ENCODE results near the gene PPP1R10. TPM values are rescaled to one million over a fixed set of nuclear protein-coding genes. Genes with fewer than 3 reads are reported as not detected.

PPP1R10 gene
- total and polyA plus RNA-seq, 2 of the 13 experiments (the other 11 are each of a cell fraction or from before 2014, with no cell fraction given): 26.3 to 38.4 TPM

DNA sequence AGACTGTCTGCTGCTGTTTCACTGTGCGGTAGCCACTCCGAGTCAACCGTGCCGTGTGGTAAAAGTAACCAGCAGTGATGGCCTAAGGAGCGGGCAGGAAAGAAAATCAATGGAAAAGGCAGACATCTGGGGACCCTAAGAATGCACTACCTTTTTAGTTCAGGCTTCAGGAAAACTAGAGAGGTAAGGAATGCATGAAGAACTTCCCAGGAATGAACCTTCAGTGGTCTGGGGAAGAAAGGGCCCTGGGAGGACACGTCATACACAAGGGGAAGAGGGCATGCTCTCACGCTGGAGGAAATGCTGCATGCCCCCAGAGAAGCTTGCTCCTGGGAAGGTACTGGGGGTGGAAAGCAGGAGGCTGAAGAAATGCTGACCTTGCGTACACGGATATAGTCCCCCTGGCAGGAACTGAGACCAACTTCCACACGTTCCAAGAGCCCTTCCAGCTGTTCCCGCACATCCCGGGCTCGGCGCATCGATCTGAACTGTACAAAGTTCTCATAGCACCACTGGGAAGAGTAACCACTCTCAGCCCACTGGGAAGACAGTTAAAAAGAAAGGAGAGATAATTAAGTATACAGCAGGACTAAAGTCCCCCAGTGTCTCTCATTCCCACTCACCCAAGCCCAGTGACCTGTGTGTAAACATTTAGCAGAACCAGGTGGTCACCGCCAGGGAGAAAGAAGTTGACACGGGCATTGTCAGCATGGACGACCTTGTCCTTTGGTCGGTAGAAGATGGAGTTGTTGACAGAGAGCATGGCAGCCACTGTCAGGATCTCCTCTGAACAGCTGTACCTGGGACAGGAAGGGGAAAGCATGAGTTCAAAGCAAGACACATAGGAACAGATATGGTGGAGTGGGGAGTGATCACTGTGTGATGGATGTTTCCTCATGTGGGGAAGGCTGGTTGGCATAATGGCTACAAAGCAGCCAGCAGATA is 38.0 kb upstream of the PPP1R10 start (continued):
- TF ChIP-seq ELF4 (CRISPR knock-in tag; IDR thresholded peaks at IDR 0.05; ENCODE audit: borderline replicate concordance) (no peak), PHB2 (IDR thresholded peaks at IDR 0.05; ENCODE audit: partially characterized antibody) (no peak), ZNF281 (CRISPR knock-in tag; IDR thresholded peaks at IDR 0.05; ENCODE audit: borderline replicate concordance) (no peak; the same call in 1 of the 2 replicates), KDM2A (CRISPR knock-in tag; IDR thresholded peaks at IDR 0.05; ENCODE audit: borderline replicate concordance, low read depth) (peak; percentile 67), CREB1 (IDR thresholded peaks at IDR 0.05) (peak; percentile 45; the same call in 1 of the 2 replicates), CREB1 (CRISPR knock-in tag; IDR thresholded peaks at IDR 0.05) (peak; percentile 56), ZC3H13 (CRISPR knock-in tag; IDR thresholded peaks at IDR 0.05) (peak; percentile 64; the same call in 1 of the 2 replicates), MAZ (IDR thresholded peaks at IDR 0.05; ENCODE audit: borderline replicate concordance, low read depth, low read length) (no peak), MAZ (CRISPR knock-in tag; IDR thresholded peaks at IDR 0.05; ENCODE audit: low read depth) (peak; percentile 84), ATF7-NPFF (CRISPR knock-in tag; IDR thresholded peaks at IDR 0.05; ENCODE audit: low read depth) (0 out of 2 replicates have a peak, but pooled peaks have one; percentile 52), RFXAP (CRISPR knock-in tag; IDR thresholded peaks at IDR 0.05; ENCODE audit: borderline replicate concordance) (peak; percentile 55; the same call in 1 of the 2 replicates), ZMYM2 (CRISPR knock-in tag; IDR thresholded peaks at IDR 0.05) (peak; percentile 81; the same call in 1 of the 2 replicates), ZNF441 (CRISPR knock-in tag; IDR thresholded peaks at IDR 0.05; ENCODE audit: borderline replicate concordance) (peak; percentile 86; the same call in 1 of the 2 replicates), ZNF564 (CRISPR knock-in tag; IDR thresholded peaks at IDR 0.05) (no peak; the same call in 1 of the 2 replicates)
- TF ChIP-seq, protein P1, sequence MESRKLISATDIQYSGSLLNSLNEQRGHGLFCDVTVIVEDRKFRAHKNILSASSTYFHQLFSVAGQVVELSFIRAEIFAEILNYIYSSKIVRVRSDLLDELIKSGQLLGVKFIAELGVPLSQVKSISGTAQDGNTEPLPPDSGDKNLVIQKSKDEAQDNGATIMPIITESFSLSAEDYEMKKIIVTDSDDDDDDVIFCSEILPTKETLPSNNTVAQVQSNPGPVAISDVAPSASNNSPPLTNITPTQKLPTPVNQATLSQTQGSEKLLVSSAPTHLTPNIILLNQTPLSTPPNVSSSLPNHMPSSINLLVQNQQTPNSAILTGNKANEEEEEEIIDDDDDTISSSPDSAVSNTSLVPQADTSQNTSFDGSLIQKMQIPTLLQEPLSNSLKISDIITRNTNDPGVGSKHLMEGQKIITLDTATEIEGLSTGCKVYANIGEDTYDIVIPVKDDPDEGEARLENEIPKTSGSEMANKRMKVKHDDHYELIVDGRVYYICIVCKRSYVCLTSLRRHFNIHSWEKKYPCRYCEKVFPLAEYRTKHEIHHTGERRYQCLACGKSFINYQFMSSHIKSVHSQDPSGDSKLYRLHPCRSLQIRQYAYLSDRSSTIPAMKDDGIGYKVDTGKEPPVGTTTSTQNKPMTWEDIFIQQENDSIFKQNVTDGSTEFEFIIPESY (CRISPR knock-in tag; IDR thresholded peaks at IDR 0.05): peak; percentile 79
- TF ChIP-seq, protein P2, sequence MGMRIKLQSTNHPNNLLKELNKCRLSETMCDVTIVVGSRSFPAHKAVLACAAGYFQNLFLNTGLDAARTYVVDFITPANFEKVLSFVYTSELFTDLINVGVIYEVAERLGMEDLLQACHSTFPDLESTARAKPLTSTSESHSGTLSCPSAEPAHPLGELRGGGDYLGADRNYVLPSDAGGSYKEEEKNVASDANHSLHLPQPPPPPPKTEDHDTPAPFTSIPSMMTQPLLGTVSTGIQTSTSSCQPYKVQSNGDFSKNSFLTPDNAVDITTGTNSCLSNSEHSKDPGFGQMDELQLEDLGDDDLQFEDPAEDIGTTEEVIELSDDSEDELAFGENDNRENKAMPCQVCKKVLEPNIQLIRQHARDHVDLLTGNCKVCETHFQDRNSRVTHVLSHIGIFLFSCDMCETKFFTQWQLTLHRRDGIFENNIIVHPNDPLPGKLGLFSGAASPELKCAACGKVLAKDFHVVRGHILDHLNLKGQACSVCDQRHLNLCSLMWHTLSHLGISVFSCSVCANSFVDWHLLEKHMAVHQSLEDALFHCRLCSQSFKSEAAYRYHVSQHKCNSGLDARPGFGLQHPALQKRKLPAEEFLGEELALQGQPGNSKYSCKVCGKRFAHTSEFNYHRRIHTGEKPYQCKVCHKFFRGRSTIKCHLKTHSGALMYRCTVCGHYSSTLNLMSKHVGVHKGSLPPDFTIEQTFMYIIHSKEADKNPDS (CRISPR knock-in tag; IDR thresholded peaks at IDR 0.05): no peak
- TF ChIP-seq, protein P3, sequence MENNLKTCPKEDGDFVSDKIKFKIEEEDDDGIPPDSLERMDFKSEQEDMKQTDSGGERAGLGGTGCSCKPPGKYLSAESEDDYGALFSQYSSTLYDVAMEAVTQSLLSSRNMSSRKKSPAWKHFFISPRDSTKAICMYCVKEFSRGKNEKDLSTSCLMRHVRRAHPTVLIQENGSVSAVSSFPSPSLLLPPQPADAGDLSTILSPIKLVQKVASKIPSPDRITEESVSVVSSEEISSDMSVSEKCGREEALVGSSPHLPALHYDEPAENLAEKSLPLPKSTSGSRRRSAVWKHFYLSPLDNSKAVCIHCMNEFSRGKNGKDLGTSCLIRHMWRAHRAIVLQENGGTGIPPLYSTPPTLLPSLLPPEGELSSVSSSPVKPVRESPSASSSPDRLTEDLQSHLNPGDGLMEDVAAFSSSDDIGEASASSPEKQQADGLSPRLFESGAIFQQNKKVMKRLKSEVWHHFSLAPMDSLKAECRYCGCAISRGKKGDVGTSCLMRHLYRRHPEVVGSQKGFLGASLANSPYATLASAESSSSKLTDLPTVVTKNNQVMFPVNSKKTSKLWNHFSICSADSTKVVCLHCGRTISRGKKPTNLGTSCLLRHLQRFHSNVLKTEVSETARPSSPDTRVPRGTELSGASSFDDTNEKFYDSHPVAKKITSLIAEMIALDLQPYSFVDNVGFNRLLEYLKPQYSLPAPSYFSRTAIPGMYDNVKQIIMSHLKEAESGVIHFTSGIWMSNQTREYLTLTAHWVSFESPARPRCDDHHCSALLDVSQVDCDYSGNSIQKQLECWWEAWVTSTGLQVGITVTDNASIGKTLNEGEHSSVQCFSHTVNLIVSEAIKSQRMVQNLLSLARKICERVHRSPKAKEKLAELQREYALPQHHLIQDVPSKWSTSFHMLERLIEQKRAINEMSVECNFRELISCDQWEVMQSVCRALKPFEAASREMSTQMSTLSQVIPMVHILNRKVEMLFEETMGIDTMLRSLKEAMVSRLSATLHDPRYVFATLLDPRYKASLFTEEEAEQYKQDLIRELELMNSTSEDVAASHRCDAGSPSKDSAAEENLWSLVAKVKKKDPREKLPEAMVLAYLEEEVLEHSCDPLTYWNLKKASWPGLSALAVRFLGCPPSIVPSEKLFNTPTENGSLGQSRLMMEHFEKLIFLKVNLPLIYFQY (CRISPR knock-in tag; IDR thresholded peaks at IDR 0.05; ENCODE audit: borderline replicate concordance): peak; percentile 96
